Measurements from ENCODE around the gene DAB2IP.

Gene DAB2IP

GRCh38 chr9:121645003-121645402 lies 6.4 kb upstream of the DAB2IP start:
- DNase-seq (ENCODE audit: low read depth), result no peak

DNA sequence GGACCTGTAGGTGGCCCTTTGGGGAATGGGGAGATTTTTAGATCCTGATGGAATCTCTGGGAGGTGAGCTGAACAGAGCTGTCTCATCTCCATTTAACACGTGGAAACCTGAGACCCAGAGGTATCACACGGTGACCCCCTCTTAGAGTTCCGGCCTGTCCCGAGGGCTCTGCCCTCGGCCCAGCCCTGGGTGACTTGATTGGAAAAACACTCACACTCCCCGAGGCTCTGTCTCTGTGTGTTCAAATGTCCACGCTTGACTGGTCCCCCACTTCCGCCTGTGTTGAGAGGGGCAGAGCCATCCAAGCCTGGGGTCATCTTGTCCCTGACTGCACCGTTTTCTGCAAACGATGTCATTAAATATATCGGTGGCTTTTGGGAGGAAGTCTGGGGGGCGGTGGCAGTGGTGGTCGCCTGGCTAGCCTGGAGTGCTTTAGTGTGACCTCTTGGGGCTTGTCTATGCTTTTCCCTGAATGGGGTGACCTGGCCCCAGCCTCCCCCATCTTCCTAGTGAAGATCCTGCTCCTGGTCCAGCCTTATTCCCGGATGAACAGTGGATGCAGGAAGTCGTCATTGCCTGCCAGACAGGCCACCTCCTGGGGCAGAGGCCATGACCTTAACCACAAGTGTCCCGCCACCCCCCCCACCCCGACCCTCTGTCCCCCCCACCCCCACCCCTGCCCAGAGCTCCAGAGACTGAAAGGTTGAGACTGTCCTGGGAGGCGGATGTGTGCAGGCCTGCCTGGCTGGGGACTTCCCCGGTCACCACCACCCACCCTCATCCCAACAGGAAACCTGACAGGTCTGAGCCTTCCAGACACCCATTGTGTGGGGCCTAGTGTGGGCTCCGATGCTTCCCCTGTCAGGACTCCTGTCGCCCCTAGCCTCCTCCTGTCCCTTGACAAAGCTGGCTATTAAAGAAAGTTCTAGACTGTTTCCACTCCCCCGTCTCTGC lies 5.3 kb upstream of the DAB2IP start:
- DNase-seq (ENCODE audit: low read depth), result no peak

GRCh38 chr9:121646992-121647391 lies 4.4 kb upstream of the DAB2IP start:
- DNase-seq (ENCODE audit: low read depth), result no peak

DNA sequence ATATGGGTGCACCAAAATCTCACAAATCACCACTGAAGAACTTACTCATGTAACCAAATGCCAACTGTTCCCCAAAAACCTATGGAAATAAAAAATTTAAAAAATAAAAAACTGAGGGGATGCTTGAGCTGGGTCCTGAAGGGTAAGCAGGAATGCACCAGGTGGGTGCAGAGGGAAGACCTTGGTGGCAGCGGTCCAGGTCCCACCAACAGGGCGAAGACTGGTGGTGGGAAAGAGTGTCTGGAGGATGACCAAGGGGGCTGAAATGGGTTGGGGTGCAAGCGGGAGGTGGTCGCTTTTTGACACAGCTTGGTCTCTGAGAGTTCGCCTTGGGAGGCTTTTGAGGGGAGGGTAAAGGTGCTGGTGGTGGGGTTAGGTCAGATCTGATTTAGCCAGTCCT lies 3.3 kb upstream of the DAB2IP start:
- DNase-seq (ENCODE audit: low read depth), result no peak

- DNase-seq (ENCODE audit: low read depth), result no peak
Observed at GRCh38 chr9:121648799-121649198, 2.6 kb upstream of the DAB2IP start.

DNA sequence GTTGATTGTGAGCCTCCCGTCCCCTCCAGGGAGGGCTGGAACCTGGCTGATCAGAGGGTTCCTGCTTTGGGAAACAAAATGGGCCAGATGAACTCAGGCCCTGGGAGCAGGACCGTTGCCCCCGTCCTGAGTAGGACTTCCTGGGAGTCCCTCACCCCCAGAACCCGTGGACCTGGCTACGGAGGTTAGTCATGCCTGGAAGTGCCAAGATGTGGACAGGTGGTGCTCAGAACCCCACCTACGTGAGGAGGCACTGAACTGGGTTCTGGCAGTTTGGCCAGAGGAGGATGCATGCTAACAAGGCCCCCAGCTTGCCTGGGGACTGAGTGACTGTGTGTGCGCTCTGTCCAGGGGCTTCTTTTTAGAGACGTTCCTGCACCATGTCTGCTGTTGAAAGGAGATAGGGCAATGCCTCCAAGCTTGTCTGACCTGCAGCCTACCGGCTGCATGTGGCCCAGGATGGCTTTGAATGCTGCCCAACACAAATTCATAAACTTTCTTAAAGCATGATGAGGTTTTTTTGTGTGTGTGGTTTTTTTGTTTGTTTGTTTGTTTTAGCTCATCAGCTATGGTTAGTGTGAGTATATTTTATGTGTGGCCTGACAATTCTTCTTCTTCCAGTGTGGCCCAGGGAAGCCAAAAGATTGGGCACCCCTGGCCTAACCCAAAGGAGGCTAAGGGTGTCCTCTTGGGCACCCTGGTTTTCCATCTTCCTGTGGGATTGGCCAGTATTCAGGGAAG lies 1.8 kb upstream of the DAB2IP start:
- DNase-seq (ENCODE audit: low read depth), result no peak

- no peak for DNase-seq (ENCODE audit: low read depth)
Observed at GRCh38 chr9:121650217-121651007, 1.0 kb upstream of the DAB2IP start.

DNA sequence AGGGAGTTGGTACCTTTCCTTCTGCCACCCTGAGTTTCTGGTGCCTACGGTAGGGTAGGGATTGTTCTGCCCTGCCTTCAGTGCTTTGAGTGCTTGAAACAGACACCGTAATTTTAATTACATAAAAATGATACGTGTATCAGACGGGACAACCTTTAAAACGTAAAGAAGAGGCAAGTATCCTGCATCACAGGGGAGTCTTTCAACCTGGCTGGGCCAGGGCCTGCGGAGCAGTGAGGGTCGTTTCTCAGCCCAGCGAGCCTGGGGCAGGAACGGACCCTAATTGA lies 483 bp upstream of the DAB2IP start:
- DNase-seq (ENCODE audit: low read depth), result no peak

DNA sequence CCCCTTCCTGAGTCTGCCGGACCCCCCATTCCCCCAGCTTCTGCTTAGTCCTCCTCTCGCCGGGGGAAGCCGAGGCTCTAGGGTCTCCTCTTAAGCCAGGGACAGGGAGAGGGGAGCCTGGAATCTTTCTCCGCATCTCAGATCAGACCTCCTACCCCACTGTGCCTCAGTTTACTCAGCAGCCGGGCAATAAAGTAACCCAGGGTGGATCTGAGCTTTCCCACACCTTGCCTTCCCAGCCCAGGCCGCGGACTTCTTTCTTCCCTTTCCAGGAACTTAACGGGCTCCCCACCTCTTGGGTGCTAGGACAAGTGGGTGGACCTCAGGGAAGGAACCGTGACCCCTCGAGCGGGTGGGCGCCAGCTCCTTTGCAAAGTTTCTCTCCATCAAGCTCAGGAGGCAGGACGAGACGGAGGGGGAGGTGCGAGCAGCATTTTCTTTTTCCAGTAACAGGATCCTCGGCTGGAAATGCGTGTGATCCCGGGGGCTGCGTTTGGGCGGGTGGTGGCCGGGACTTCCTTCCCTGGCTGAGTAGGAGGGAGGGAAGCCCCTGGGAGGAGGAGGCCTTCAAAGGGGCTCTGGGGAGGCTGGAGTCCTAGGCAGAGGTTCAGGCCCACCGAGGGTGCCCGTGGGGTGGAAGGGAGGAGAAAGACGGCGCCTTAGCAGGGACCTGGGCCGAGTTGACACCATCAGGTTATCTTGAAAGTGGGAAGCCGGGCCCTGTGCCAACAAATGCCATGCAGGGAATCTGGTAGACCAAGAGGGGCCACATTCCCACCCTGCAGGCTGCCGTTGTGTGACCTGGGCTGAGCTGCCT lies 795 bp downstream of the DAB2IP start:
- no peak for DNase-seq (ENCODE audit: low read depth)

DNA sequence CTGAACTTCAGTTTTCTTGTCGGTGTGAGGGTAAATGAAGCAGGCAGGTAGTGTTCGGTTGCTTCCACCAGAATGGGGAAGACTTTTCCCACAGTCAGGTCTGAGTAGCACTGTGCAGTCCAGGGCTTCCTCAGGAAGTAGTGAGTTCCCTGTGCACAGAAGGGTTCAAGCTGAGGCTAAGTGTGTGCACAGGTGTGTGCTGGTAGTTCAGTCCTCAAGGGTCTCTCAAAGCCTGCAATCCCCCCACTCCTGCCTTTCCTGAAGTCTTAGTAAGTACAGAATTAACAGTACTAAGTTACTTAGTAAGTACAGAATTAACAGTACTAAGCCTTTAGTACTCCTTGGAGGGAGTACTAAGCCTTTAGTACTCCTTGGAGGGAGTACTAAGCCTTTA lies 1.4 kb downstream of the DAB2IP start:
- no peak for DNase-seq (ENCODE audit: low read depth)

DNA sequence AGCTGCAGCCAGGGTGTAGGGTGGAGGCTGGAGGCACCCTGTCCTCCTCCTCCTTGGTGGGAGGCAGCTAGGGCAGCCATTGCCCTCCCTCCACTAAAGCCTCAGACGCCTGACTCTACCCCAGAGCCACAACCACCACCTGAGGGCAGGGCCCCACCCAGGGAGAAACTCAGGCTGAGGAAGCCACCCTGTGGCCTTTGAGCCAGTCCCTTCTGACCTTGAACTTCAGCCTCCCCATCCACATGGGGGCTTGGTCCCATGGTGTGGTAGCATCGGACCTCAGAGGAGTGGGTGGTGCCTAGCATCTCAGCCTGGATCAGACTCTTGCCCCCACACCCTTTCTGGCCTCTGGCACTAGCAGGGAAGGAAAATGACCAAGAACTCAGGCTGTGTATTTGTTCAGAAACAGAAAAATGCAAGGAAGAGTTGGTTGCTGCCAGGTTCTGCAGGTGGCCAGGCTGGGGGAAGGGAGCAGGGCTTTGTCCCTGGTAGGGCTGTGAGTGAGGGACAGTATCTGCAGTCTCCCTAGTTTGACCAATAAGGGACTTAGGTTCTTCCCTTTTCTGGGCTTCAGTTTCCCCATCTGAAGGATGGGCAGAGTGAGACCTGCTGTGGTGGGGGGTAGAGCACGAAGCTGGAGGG lies 3.2 kb downstream of the DAB2IP start:
- no peak for DNase-seq (ENCODE audit: low read depth)

DNA sequence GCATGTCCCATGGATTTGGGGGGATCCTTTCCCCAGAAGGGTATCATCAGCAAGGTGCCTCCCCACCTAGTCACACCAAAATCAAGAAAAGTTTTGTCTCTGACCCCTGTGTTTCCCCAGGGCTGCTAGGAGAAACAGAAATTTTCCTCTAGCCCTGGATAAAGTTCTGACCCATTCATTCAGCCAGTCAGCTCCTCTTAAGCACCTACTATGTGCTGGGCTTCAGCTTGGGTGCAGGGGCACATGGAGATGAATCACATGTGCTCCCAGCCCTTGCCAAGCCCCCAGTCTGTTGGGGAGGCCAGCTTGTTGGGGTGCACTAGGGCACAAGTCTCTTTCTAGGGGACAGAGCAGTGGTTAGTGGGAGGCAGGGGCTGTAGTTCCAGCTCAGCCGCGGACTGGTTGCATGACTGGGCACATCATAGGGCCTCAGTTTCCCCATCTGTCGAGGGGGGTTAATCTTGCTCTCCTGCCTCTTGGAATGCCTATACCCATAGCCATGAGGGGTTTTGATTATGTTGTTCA lies 3.9 kb downstream of the DAB2IP start:
- DNase-seq (ENCODE audit: low read depth), result no peak

GRCh38 chr9:121656941-121657470 lies 5.6 kb downstream of the DAB2IP start:
- no peak for DNase-seq (ENCODE audit: low read depth)

GRCh38 chr9:121658166-121658565 lies 6.7 kb downstream of the DAB2IP start:
- DNase-seq (ENCODE audit: low read depth), result no peak

GRCh38 chr9:121658591-121658990 lies 7.2 kb downstream of the DAB2IP start:
- DNase-seq (ENCODE audit: low read depth), result no peak

GRCh38 chr9:121660367-121660766 lies 8.9 kb downstream of the DAB2IP start:
- DNase-seq (ENCODE audit: low read depth), result no peak

- DNase-seq (ENCODE audit: low read depth), result no peak
Observed at GRCh38 chr9:121660876-121661275, 9.4 kb downstream of the DAB2IP start.

GRCh38 chr9:121661328-121661727 lies 9.9 kb downstream of the DAB2IP start:
- no peak for DNase-seq (ENCODE audit: low read depth)

GRCh38 chr9:121662359-121662758 lies 10.9 kb downstream of the DAB2IP start:
- no peak for DNase-seq (ENCODE audit: low read depth)

DNA sequence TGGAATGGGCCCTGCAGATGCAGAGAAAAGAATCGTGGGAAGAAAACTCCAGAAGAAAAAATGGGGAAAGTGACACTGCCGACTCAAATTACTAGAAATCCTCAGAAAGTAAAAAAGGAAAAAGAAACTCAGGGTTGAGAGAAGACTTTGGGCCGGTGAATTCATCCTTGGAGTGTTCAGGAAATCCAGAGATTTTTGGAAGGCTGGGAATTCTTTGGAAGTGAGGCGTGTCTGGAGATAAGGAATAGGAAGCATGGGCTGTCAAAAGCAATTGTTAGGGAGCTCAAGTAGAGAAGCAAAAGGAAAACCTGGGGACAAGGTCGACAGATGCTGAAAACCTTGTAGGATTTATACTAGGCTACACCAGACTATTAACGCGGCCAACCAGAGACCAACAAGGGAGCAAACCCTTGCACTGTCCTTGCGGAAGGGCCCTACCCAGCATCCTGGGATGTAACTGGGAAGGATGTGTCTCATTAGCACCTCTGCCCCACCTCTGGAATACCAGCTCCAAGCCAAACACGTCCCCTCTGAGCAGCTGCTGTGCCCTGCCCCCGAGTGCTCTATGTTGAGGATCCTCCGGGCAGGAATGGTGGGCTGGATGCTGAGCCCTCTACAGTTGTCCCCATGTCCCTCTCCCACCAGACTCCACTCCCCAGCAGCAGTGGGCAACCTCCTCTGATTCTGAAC lies 11.6 kb downstream of the DAB2IP start:
- DNase-seq (ENCODE audit: low read depth), result no peak

Data from stimulated activated CD8-positive, alpha-beta memory T cell treated with anti-CD3 and anti-CD28 coated beads, Interleukin-12 subunit alpha, Interleukin-12 subunit beta, amount 100 ng/mL, for 4 hours (primary cell).